Breast epithelium (tissue), 3 donors: ENCODE measurements around the gene ACSL3.

ENCODE experiments used
- POLR2A ChIP-seq: fragments of 450-650 bp; IDR thresholded peaks from one replicate; pipeline ENCODE4 v1.6.1; 2016; ENCODE audit warnings: antibody characterized with exemption, mild to moderate bottlenecking, moderate library complexity
- TF ChIP-seq, protein P1 (sequence below), 3 donors: fragments of 450-650 bp; IDR thresholded peaks; one replicate each; pipeline ENCODE4 v1.5.1; 2016 to 2017; ENCODE audit warnings: antibody characterized with exemption in 3 of 3, mild to moderate bottlenecking in 3 of 3, moderate library complexity in 3 of 3

DNA sequence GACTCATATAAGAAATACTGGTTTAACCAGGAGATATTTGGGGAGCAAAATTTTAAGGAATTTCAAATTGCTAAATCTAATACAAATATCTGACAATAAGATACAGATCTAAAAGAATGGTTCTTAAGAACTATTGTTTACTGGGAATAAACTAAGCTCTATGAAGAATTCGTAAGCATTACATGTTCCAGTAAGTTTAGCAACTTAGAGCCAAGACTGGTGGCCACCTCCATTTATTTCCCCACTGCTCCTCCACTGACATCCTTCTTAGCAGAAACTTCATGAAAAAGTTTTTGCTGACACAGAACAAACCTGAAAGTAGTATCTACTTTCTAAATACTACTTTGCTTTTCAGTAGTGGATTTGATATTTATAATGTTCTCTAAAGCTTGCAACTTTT, 83.0 kb downstream of the ACSL3 start:
- TF ChIP-seq POLR2A, result no peak
- TF ChIP-seq, protein P1, sequence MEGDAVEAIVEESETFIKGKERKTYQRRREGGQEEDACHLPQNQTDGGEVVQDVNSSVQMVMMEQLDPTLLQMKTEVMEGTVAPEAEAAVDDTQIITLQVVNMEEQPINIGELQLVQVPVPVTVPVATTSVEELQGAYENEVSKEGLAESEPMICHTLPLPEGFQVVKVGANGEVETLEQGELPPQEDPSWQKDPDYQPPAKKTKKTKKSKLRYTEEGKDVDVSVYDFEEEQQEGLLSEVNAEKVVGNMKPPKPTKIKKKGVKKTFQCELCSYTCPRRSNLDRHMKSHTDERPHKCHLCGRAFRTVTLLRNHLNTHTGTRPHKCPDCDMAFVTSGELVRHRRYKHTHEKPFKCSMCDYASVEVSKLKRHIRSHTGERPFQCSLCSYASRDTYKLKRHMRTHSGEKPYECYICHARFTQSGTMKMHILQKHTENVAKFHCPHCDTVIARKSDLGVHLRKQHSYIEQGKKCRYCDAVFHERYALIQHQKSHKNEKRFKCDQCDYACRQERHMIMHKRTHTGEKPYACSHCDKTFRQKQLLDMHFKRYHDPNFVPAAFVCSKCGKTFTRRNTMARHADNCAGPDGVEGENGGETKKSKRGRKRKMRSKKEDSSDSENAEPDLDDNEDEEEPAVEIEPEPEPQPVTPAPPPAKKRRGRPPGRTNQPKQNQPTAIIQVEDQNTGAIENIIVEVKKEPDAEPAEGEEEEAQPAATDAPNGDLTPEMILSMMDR (IDR thresholded peaks at IDR 0.05), result no peak
